BLaER1 treated with 17β-estradiol and CSF1 and Interleukin-3, amounts not matched to agents 10 nM and 100 nM (cell line): ENCODE data around the gene PLXNB2.

Experiments
- H3K27ac ChIP-seq, 11 experiments: shearing (Covaris generic); formaldehyde crosslinking; 2 replicates each; pipeline ENCODE4 v1.8.1; 2022
- H3K27me3 ChIP-seq, 11 experiments: shearing (Covaris generic); formaldehyde crosslinking; 2 replicates each; pipeline ENCODE4 v1.8.1; 2022
- H3K36me3 ChIP-seq, 11 experiments: shearing (Covaris generic); formaldehyde crosslinking; 2 replicates each; pipeline ENCODE4 v1.8.1; 2022
- H3K4me1 ChIP-seq, 10 experiments: shearing (Covaris generic); formaldehyde crosslinking; 2 replicates each; pipeline ENCODE4 v1.8.1; 2022
- H3K4me2 ChIP-seq, 11 experiments: shearing (Covaris generic); formaldehyde crosslinking; 2 replicates each; pipeline ENCODE4 v1.8.1; 2022
- H3K4me3 ChIP-seq, 10 experiments: shearing (Covaris generic); formaldehyde crosslinking; 2 replicates each; pipeline ENCODE4 v1.8.1; 2022
- H3K9ac ChIP-seq, 11 experiments: shearing (Covaris generic); formaldehyde crosslinking; 2 replicates each; pipeline ENCODE4 v1.8.1; 2022
- H3K9me3 ChIP-seq, 11 experiments: shearing (Covaris generic); formaldehyde crosslinking; replicated peaks in 1 of 11; 2 replicates each; pipeline ENCODE4 v1.8.1; 2022
- H4K20me1 ChIP-seq, 11 experiments: shearing (Covaris generic); formaldehyde crosslinking; 2 replicates each; pipeline ENCODE4 v1.8.1; 2022
- Cebpa-rat ChIP-seq, 11 experiments: shearing (Covaris generic); IDR thresholded peaks; 2 replicates each; pipeline ENCODE4 v1.8.1; 2022

Gene PLXNB2

DNA sequence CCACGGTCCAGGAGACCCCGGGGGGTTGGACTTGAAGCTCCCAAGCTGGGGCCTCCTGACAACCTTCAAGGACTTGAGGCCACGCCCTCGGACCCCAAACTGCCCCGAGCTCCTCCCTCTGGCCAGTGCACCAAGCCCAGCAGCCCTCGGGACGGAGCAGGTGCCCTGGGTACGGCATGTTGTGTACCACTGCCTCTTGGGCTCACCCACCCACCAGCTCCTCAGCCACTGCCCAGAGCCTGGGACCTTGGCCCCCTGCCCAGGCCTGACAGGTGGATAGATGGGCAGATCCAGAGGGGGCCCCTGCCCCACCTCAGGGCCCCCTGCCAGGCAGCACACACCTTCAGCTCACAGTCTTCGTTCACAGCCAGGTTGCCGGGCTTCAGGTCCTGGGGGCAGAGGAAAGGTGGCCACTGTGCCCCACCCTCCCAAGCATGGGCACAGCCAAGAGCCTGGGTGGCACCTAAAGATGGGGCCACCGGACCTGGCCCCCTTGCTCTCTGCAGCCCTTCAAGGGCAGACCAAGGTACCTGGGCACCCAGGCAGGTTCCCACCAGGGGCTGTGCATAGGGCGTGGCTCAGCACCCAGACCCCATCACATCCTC, 51.1 kb downstream of the PLXNB2 start:
- H4K20me1 ChIP-seq = peaks cover 10 to 91% (median 55%) of the 10 kb centered on the region in 11 experiments; a peak in 21 of 22 replicates
- H3K36me3 ChIP-seq = peaks cover 12 to 68% (median 44%) of the 10 kb centered on the region in 11 experiments; a peak in 20 of 22 replicates
- no peak overlapping the region for H3K9ac ChIP-seq
- TF ChIP-seq Cebpa-rat (IDR thresholded peaks at IDR 0.05) = no peak
- no peaks in the 10 kb centered on the region for H3K27me3 ChIP-seq
- H3K27ac ChIP-seq = no peak overlapping the region
- H3K4me1 ChIP-seq = peaks cover 18 to 41% (median 25%) of the 10 kb centered on the region in 10 experiments
- no peak overlapping the region for H3K4me3 ChIP-seq
- no peaks in the 10 kb centered on the region for H3K9me3 ChIP-seq
- H3K4me2 ChIP-seq = no peak overlapping the region

- Histone ChIP-seq H3K9ac (no peak overlapping the region), H3K36me3 (peaks cover 12 to 68% (median 44%) of the 10 kb centered on the region in 11 experiments; a peak in 20 of 22 replicates), H3K4me1 (peaks cover 19 to 41% (median 26%) of the 10 kb centered on the region in 10 experiments), H3K27ac (no peak overlapping the region), H3K4me3 (no peak overlapping the region), H3K9me3 (no peaks in the 10 kb centered on the region), H3K27me3 (no peaks in the 10 kb centered on the region), H4K20me1 (peaks cover 10 to 91% (median 54%) of the 10 kb centered on the region in 11 experiments; a peak in 21 of 22 replicates), H3K4me2 (no peak overlapping the region)
- TF ChIP-seq Cebpa-rat (IDR thresholded peaks at IDR 0.05) = no peak
Measured at GRCh38 chr22:50255607-50256006, 51.8 kb downstream of the PLXNB2 start.

DNA sequence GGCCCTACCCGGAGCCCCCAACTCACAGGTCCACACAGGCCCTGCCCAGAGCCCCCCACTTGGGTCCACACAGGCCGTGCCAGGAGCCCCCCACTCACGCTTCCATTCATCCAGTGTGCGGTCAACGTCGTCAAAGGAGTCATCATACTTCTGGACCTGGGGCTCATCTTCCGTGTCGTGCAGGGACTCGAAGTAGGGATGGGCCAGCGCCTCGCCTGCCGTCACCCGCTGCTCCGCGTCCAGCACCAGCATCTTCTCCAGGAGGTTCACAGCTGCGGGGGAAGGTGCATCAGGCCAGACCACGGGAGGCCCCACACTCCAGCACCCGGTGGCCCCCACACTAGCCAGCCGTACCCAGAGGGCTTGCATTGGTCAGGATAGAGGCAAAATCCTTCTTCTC, 52.3 kb downstream of the PLXNB2 start:
- H3K4me1 ChIP-seq = peaks cover 19 to 41% (median 26%) of the 10 kb centered on the region in 10 experiments
- no peak for TF ChIP-seq Cebpa-rat (IDR thresholded peaks at IDR 0.05)
- peaks cover 10 to 91% (median 57%) of the 10 kb centered on the region in 11 experiments; a peak in 21 of 22 replicates for H4K20me1 ChIP-seq
- H3K36me3 ChIP-seq = peaks cover 12 to 68% (median 44%) of the 10 kb centered on the region in 11 experiments; a peak in 20 of 22 replicates
- no peak overlapping the region for H3K4me2 ChIP-seq
- H3K4me3 ChIP-seq = no peak overlapping the region
- no peaks in the 10 kb centered on the region for H3K9me3 ChIP-seq
- H3K27me3 ChIP-seq = no peaks in the 10 kb centered on the region
- no peak overlapping the region for H3K9ac ChIP-seq
- H3K27ac ChIP-seq = no peak overlapping the region

DNA sequence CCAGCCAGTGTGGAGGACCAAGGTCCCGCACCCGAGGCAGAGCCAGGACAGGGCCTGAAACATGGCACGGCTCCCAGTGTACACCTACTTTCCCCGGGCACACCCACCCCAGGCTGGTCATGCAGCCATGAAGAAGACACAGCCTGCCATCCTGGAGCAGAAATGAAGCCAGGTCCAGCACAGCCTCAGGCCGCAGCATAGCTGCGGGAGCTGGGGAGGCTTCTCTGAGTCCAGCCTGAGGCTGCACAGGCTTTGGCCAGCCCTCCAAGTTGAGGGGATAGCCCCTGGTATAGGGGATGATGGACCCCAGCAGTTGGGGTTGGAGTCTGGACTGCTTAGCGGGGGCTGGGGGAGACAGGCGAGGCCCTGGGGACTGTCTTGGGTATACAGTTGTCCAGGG, 53.5 kb downstream of the PLXNB2 start:
- Histone ChIP-seq H3K4me2 (no peak overlapping the region), H3K4me1 (peaks cover 26 to 42% (median 29%) of the 10 kb centered on the region in 10 experiments), H3K9me3 (no peaks in the 10 kb centered on the region), H3K36me3 (peaks cover 12 to 73% (median 44%) of the 10 kb centered on the region in 11 experiments; a peak in 20 of 22 replicates), H4K20me1 (peaks cover 10 to 92% (median 59%) of the 10 kb centered on the region in 11 experiments; a peak in 21 of 22 replicates), H3K9ac (peak overlapping the region in 2 of 11 experiments; percentile 2 to 9; a peak in 1 of 22 replicates), H3K27ac (no peak overlapping the region), H3K27me3 (no peaks in the 10 kb centered on the region), H3K4me3 (no peak overlapping the region)
- TF ChIP-seq Cebpa-rat (IDR thresholded peaks at IDR 0.05) = no peak

GRCh38 chr22:50253046-50253915, 54.2 kb downstream of the PLXNB2 start:
- no peaks in the 10 kb centered on the region for H3K9me3 ChIP-seq
- no peaks in the 10 kb centered on the region for H3K27me3 ChIP-seq
- no peak overlapping the region for H3K4me2 ChIP-seq
- H3K36me3 ChIP-seq = peaks cover 12 to 72% (median 44%) of the 10 kb centered on the region in 11 experiments; a peak in 20 of 22 replicates
- no peak for TF ChIP-seq Cebpa-rat (IDR thresholded peaks at IDR 0.05)
- H3K4me1 ChIP-seq = peaks cover 26 to 43% (median 33%) of the 10 kb centered on the region in 10 experiments
- H3K9ac ChIP-seq = peak overlapping the region in 4 of 11 experiments; percentile 2 to 43 (median 21); a peak in 2 of 22 replicates
- no peak overlapping the region for H3K4me3 ChIP-seq
- no peak overlapping the region for H3K27ac ChIP-seq
- peaks cover 5 to 91% (median 58%) of the 10 kb centered on the region in 11 experiments; a peak in 21 of 22 replicates for H4K20me1 ChIP-seq

DNA sequence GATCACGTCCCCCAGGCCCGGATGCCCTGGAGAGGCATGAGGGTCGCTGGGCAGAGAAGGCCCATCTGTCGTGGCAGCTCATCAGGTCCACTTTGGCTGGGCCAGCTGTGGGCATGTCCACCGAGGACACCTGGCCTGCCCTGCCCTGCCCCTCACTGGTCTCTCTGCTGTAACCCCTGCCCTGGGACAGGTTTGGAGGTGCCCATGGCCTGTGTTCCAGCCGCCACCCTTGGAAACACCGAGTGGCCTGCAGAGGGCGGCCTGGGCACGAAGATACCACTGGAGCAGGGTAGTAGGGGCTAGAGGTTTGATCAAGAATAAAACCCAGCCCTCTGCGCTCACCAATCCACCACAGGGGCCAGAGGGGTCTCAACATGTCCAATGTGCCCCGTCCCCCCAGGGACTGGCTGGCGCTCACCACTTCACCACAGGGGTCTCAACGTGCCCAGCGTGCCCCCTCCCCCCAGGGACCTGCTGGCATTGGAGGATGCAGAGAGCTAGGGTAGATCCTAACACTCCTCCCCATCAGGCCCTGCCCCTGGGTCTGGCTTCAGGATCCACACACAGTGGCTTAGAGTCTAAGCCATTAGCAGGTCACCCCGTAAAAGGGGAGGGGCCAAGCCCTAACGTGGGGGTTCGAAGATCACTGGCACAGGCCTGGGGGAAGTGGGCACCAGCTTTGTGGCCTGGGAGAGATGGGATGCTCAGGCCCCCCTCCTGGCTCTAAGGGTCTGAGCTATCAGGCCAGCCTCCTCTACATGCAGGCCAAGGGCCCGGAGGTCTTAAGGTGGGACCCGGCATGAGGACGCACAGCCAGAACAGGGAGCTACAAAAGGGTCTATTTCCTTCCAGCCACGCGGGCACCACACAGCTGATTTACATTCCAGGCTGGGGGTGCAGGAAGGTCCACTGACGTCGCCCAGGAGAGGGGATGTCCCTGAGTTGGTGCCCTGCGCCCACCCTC, 55.1 kb downstream of the PLXNB2 start:
- H3K9me3 ChIP-seq = no peaks in the 10 kb centered on the region
- H3K36me3 ChIP-seq = peaks cover 14 to 72% (median 44%) of the 10 kb centered on the region in 11 experiments; a peak in 20 of 22 replicates
- peaks cover 5 to 91% (median 61%) of the 10 kb centered on the region in 11 experiments; a peak in 21 of 22 replicates for H4K20me1 ChIP-seq
- peak overlapping the region in 9 of 11 experiments; percentile 82 to 90 (median 88); a peak in 14 of 22 replicates for H3K9ac ChIP-seq
- H3K4me2 ChIP-seq = peak overlapping the region; percentile 96 to 100 (median 98)
- H3K27me3 ChIP-seq = no peaks in the 10 kb centered on the region
- peaks cover 35 to 50% (median 42%) of the 10 kb centered on the region in 10 experiments for H3K4me1 ChIP-seq
- TF ChIP-seq Cebpa-rat (IDR thresholded peaks at IDR 0.05) = no peak
- H3K4me3 ChIP-seq = peak overlapping the region in 7 of 10 experiments; percentile 79 to 88 (median 83); a peak in 10 of 20 replicates
- peak overlapping the region in 8 of 11 experiments; percentile 75 to 87 (median 83); a peak in 11 of 22 replicates for H3K27ac ChIP-seq

- H3K27ac ChIP-seq = peak overlapping the region in 9 of 11 experiments; percentile 75 to 87 (median 82); a peak in 17 of 22 replicates
- peak overlapping the region; percentile 82 to 90 (median 88); a peak in 21 of 22 replicates for H3K9ac ChIP-seq
- peak overlapping the region; percentile 72 to 88 (median 82) for H3K4me3 ChIP-seq
- H3K27me3 ChIP-seq = no peaks in the 10 kb centered on the region
- H4K20me1 ChIP-seq = peaks cover 5 to 91% (median 59%) of the 10 kb centered on the region in 11 experiments; a peak in 21 of 22 replicates
- H3K4me1 ChIP-seq = peaks cover 38 to 56% (median 46%) of the 10 kb centered on the region in 10 experiments
- no peak for TF ChIP-seq Cebpa-rat (IDR thresholded peaks at IDR 0.05)
- H3K9me3 ChIP-seq = no peaks in the 10 kb centered on the region
- H3K4me2 ChIP-seq = peak overlapping the region; percentile 96 to 100 (median 98)
- H3K36me3 ChIP-seq = peaks cover 13 to 72% (median 44%) of the 10 kb centered on the region in 11 experiments; a peak in 21 of 22 replicates
Measured at GRCh38 chr22:50251477-50252081, 55.9 kb downstream of the PLXNB2 start.
